Raji (cell line): ENCODE results near the gene PBX1.

Experiments
- POLR2A ChIP-seq: IDR thresholded peaks from 2 replicates; pipeline ENCODE4 v1.6.1; 2011; ENCODE audit warnings: low read depth, low read length, control low read depth; ENCODE audit not compliant: insufficient read depth

Gene PBX1

DNA sequence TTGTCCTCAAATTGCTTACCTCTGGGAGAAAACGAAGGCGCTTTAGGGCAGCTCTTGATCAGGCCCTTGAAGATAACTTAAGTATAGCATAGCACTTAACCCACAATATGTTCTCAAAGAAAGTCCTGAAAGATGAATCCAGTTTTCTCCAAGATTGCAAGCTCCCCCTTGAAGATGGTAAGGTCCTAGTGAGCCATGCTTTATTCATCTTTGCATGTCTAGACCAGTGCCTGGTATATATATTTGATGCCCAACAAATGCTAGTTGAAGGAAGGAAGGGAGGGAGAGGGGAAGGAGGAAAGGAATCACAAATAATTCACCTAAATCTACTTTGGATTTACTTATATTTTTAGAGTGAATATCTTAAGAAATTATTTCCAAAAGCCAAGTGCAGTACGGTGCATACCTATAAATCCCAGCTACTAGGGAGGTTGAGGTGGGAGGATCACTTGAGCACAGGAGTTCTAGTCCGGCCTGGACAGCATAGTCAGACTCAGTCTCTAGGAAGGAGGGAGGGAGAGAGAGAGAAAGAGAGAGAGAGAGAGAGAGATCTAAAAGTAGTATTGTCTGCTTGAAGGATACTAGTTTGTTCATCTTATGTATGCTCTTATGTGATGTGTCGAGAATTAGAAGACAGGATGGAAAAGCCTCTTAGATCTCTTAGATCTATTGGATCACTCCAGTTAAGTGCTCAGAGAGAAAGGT, 25.0 kb downstream of the PBX1 start:
- no peak for TF ChIP-seq POLR2A

DNA sequence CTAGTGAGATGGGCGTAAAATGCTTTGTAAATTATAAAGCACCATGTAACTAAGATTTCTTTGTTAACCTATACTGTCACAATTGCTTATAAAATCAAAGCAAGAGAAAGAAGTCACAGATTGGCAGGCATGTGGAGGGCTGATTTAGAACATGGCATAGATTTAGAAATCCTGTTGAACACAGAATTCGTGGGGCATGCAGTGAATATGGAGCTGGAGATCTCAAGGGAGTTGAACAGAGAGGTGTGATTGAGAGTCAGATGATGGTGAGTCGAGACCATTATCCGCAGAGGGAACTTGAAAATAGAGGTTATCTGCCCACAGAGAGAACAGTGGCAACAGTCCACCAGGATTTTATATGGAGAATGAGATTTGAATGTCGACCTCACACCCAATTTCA, 27.6 kb downstream of the PBX1 start:
- no peak for TF ChIP-seq POLR2A

DNA sequence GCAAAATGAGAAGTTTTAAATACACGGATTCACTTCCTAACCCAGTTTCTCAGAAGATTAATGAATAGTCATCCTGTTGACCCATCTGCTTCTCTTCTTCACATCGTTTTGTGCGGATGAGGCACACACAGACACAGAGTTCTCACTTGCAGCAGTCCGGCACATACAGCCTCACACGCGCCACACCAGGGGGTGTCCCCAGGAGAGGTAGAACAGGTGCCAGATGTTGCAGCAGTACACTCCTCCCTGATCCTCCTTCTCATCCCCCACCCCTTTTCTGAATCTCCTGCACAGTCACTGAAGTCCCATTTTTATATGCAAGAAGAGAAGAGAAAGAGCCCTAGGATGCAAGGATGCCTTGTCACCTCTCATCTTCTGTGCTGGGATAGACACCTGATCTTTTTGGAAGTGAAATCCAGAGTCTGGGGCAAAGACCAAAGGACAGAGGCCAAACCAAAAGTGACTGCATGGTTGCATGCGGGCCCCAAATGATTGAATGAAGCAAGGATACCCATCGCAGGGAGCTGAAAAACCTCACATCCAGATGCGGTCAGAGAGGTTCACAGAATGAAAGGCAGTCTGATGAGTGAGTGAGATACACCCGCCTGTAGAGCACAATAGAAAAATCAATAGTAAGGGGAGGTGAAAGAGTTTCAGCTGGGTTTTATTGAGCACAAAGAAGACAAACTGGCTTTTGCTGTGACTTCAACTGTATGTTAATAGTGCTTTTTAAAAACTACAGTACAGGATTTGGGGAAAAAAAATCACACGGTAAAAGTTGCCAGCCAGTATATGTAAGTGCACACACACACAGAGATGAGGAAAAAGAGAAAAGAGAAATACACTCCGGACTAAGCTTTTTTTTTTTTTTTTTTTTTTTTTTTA, 28.9 kb downstream of the PBX1 start:
- no peak for TF ChIP-seq POLR2A

DNA sequence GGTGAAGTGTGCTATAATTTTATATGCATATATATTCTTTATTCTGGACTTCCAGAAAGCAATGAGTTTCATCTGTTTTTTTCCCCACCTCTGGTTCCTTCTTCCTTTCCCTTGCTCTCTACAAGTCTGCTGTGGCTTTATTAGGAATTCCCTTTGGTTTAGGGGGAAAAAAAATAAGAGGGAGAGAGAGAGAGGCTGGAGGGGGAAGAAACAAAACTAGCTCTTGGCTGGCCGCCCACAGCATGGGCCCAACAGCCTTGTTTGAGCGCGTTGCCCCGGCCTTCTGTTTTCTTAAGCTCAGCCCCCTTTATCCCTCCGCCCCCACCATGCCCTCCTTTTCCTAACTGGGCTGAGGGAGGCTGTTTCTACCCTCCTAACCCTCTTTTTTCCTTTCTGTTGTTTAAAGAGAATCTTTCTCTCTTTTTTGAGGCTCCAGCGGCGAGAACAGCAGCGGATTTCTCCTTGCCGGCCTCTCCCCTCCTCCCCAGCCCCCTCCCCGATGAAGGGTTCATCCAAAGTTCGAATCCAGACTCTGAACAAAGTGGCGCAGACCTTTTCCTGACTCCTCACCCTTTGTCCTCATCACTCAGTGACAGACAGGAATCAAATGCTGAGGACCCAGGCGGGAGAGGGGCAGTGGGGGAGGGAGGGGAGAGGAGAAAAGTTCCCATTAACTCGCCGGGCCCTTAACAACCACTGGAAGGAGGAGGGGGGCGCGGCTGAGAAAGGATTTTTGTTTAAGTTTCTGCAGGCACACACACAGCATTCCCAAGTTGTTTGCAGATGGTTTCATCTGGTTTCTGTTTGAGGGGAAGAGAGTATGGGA, 29.7 kb downstream of the PBX1 start:
- no peak for TF ChIP-seq POLR2A

DNA sequence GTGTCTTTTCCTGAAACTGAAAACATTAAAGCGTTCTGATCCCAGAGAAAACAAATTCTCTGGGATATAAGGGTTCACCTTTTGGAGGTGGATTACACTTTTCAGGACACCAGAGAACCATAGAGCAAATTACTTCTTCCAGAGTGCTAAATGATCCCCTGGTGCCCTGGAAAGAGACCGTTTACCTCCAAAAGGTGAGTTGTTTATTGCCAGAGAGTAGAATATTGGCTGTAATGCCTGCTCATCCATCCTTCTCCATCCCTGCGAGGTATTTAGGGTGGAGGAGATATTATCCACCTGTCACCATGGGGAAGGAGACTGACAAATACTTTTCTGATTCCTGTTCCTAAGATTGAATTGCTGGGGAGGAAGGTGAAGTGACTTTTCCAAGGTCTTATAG, 30.4 kb downstream of the PBX1 start:
- TF ChIP-seq POLR2A: no peak

DNA sequence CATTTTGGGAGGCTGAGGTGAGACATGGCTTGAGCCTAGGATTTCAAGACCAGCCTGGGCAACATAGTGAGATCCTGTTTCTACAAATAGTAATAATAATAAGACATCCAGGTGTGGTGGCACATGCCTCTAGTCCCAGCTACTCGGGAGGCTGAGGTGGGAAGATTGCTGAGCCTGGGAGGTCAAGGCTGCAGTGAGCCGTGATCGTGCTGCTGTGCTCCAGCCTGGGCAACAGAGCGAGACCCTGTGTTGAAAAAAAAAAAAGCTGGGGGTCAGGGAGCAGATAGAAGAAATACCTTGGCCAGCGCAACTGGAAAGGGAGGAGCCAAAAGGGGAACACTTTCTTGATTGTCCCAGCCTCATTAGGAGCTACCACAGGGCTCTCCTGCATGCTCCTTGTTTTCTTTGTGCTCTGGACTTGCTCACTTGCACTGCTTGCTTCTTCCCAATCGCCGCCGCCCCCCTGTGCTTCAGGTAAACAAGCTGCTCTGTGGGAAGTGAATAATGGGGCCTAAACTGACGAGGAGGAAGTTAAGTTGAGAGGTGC, 31.1 kb downstream of the PBX1 start:
- TF ChIP-seq POLR2A: no peak

DNA sequence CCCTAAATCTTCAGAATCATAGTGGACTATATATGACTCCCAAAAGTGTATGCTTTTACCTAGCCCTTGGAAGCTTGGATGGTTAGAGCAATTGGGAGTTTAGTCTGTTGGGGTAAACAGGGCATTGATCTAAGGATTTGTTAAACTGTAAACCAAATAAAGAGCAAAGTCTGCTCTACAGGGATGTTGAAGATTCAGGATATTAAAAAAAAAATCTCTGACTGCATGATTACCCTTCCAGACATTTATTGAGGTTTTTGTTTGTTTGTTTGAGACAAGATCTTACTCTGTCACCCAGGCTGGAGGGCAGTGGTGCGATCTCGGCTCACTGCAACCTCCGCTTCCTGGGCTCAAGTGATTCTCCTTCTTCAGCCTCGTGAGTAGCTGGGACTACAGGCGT, 31.6 kb downstream of the PBX1 start:
- no peak for TF ChIP-seq POLR2A

DNA sequence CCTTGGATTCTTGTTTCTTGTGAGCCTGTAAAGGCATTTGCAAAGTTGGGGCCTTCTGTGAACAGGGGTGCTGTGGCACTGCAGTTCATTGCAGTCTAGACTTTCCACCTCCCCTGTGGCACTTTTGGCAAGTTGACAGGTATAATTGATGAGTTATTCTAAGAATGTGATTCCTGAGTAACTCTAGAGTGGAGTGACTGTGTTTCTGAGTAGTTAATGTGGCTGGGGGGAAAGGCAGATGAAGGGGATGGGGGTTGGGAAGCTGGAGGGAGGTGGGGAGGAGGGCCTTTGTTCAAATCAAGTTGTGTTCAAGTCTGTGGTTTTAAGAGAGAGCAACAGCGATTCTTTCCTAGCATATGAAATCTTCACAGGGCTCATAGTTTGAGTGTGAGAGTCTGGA, 32.9 kb downstream of the PBX1 start:
- no peak for TF ChIP-seq POLR2A

DNA sequence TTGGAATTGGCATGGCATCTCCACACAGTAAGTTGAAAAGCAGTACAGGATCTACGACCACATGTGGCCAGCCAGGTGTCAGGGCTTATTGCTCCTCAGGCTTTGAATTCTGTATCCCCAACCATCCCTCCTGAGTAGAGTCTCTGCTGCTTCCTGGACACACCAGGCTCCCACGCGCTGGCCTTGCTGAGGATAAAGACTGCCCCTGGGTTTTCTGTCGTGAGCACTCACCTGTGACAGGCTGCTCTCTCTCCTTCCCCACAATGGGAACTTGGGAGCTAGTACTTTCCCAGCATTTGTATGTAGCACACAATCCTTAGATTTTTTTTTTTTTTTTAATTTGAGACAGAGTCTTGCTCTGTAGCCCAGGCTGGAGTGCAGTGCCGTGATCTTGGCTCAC, 33.6 kb downstream of the PBX1 start:
- TF ChIP-seq POLR2A: no peak

DNA sequence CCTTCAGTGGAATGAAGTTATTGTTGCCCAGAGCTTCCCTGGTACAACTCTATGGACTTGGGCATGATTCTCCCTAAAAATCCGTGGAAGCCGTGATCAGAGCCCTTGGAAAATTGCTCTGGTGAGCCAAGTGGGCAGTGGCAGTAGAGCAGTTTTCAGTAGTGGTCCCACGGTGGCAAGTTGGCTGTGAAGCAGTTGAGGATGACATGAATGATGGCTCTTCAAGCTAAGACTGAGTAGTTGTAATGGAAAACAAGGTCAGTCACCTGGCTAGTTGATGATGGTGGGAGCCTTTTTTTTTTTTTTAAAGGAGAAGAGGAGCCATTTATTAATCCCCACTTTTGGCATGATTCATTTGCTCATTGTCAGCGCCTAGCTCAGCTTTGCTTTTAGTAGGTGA, 36.2 kb downstream of the PBX1 start:
- TF ChIP-seq POLR2A: no peak

DNA sequence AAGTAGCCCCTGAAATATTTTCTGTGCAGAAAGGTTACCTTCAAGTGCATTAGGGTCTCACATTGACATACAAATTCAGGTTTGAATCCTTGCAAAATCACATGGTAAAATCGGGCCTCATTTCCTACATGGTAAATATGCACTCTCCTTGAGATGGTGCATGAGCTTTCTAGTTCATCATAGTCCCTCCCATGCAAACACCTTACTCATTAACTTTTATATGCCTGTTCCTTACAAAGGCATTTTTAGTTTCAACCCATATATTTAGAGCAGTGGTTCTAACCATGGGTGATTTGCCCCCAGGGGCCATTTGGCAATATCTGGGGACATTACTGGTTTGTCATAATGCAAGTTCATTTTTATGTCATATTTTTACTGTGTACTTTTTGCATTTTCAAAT, 37.2 kb downstream of the PBX1 start:
- TF ChIP-seq POLR2A: no peak

DNA sequence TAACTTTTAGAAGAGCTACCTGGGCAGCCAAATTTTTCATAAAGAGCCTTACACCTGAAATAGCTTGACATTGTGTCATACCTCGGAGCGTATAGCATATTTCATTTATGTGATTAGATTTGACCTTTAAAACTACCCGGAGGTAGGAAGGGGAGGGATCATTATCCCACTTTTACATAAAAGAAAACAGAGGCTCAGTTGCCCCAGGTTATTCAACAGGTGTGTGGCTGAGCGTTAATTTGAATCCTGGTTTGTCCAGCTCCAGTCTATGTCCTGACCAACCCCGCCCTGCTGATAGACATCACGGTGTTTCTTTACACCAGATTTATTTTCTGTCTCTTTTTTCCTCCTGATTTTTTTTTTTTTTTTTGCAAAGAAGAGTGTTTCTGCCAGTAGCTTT, 39.7 kb downstream of the PBX1 start:
- no peak for TF ChIP-seq POLR2A

DNA sequence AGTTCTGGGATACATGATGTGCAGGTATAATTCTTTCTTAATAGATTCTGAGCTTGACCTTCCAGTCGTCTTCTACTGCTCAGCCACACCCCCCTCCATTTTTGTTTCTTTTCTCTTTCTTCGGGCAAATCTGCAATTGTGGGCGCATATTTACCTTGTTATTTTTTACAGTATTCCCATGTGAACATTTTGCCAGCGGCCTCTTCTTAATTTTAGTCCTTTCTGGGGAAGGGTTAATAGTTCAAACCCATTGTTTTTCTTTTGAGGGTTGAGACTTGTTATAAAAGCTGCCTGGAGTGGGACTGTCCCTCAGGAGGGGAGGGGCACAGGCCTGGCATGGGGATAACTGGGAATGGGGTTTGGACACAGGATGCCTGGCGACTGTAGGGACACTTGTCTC, 40.3 kb downstream of the PBX1 start:
- TF ChIP-seq POLR2A: no peak

DNA sequence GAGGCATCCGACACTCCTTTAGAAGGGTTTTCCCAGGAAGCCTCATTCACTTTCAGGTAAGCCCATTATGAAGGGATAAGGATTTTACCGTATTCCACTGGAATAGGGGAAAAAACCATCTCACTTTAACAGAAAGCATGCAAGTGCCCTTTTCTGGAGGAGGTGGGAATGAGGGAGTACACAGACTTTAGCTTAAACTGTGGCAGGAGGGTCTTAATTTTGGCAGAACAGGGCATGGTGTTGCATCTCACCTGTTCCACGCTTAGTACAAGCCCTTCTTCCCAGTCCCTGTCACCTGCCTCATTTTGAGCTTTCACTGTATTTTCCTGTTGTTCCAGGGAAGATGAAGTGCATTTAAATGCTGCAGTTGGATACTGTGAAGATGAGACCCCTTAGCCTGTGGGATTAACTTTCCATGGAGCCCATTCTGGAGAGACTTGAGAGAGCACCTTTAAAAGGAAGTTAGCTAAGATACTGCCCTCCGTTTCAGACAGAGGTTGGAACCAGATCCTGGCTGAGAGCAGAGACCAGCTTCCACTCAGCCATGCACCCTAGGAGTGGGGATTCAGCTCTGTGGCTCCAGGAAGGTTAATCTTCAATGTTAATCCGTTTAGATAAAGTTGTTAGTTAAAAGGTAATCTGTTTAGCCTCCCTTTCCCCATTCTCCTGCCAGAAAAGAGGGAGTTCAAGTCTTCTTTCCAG, 42.6 kb downstream of the PBX1 start:
- TF ChIP-seq POLR2A: no peak

DNA sequence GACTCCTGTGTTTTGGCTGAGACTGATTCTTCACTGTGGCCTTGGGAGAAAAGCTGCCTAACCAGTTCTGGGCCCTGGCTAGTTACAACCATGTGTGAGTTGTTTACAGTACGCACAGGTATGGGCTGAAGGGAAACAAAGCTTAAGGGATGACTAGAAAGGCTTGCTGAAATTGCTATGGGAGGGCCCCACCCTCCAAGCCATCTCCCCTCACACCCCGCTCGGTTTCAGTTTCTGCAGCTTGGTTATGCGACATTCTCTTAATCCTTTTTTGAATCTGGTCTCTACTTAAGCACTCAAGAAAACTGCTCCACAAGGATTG, 43.1 kb downstream of the PBX1 start:
- TF ChIP-seq POLR2A: no peak
